Prostate gland (tissue), 2 donors: Measurements from ENCODE around the gene VKORC1L1.
"Not testable (repeated sequence)": the region's sequence is repeated elsewhere in the genome, so short reads cannot be mapped to it uniquely, and the experiment has no call there.

Experiments used
- CTCF ChIP-seq, 4 experiments: fragments of 200-600 bp in 2 of 4; fragments of 450-650 bp in 2 of 4; sonication (generic) in 2 of 4; IDR thresholded peaks; 1 replicate in 3 of 4; 2 replicates in 1 of 4; pipeline ENCODE4 v1.5.1; 2016 to 2019; ENCODE audit warnings: antibody characterized with exemption in 4 of 4, mild to moderate bottlenecking in 2 of 4, moderate library complexity in 2 of 4
- POLR2A ChIP-seq: fragments of 450-650 bp; IDR thresholded peaks from one replicate; pipeline ENCODE4 v1.6.1; 2016; ENCODE audit warnings: antibody characterized with exemption, mild to moderate bottlenecking

- not testable (repeated sequence) for TF ChIP-seq CTCF (IDR thresholded peaks at IDR 0.05); POLR2A
Measured at GRCh38 chr7:65994984-65995383, 122.1 kb downstream of the VKORC1L1 start.
